CD4-positive, CD25-positive, alpha-beta regulatory T cell (primary cell): ENCODE measurements around the gene METTL13. TPM values are rescaled to one million over a fixed set of nuclear protein-coding genes. Genes with fewer than 3 reads are reported as not detected.
"Not testable (repeated sequence)": the region's sequence is repeated elsewhere in the genome, so short reads cannot be mapped to it uniquely, and the experiment has no call there.

Experiments used
- ATAC-seq, 2 donors: fragments of 150-1000 bp; cut with Tn5 transposase; one replicate each; pipeline ENCODE4 v1.10.0; 2021; ENCODE audit warnings: low read depth in 2 of 2, moderate number of reproducible peaks in 2 of 2, moderate library complexity in 1 of 2
- DNase-seq, 3 donors: peaks; one replicate each; pipeline versions ENCODE4 v3.0.0 to v3.0.0-alpha.2; 2012 to 2022; ENCODE audit warnings: mixed read lengths in 1 of 3
- H3K27ac ChIP-seq: one replicate; pipeline ENCODE4 v1.7.0; 2013; ENCODE audit warnings: mild to moderate bottlenecking, low read length; ENCODE audit not compliant: insufficient read depth, poor library complexity, severe bottlenecking
- H3K27me3 ChIP-seq: one replicate; pipeline ENCODE4 v1.7.0; 2013; ENCODE audit warnings: low read length; ENCODE audit not compliant: control insufficient read depth, insufficient read depth
- H3K36me3 ChIP-seq: one replicate; pipeline ENCODE4 v1.7.0; 2013; ENCODE audit warnings: mild to moderate bottlenecking, low read length, moderate library complexity; ENCODE audit not compliant: control insufficient read depth, insufficient read depth
- H3K4me1 ChIP-seq: 2 replicates; pipeline ENCODE4 v1.7.0; 2013; ENCODE audit warnings: mild to moderate bottlenecking, low read length; ENCODE audit not compliant: insufficient read depth, control insufficient read depth, poor library complexity, severe bottlenecking
- H3K4me3 ChIP-seq: one replicate; pipeline ENCODE4 v1.7.0; 2013; ENCODE audit warnings: low read depth, mild to moderate bottlenecking, low read length, moderate library complexity
- H3K9me3 ChIP-seq, 2 experiments: 1 replicate in 1 of 2; 2 replicates in 1 of 2; pipeline ENCODE4 v1.7.0; 2013; ENCODE audit warnings: low read length in 2 of 2, mild to moderate bottlenecking in 1 of 2, moderate library complexity in 1 of 2; ENCODE audit not compliant: control insufficient read depth in 2 of 2
- H3K27ac Mint-ChIP-seq, 3 donors: one replicate each; pipeline ENCODE4 v1.8.0; 2020 to 2022; ENCODE audit warnings: mild to moderate bottlenecking in 3 of 3, mixed read lengths in 3 of 3, moderate library complexity in 2 of 3
- H3K27me3 Mint-ChIP-seq: one replicate; pipeline ENCODE4 v1.8.0; 2022; ENCODE audit warnings: mild to moderate bottlenecking, mixed read lengths
- H3K36me3 Mint-ChIP-seq: one replicate; pipeline ENCODE4 v1.8.0; 2020; ENCODE audit warnings: mixed read lengths
- H3K4me1 Mint-ChIP-seq, 4 donors: one replicate each; pipeline ENCODE4 v1.8.0; 2020 to 2022; ENCODE audit warnings: mixed read lengths in 4 of 4, mild to moderate bottlenecking in 1 of 4
- H3K4me3 Mint-ChIP-seq, 4 donors: one replicate each; pipeline ENCODE4 v1.8.0; 2020 to 2022; ENCODE audit warnings: mild to moderate bottlenecking in 4 of 4, mixed read lengths in 4 of 4, moderate library complexity in 3 of 4
- H3K9me3 Mint-ChIP-seq, 7 donors: one replicate each; pipeline ENCODE4 v1.8.0; 2020 to 2022; ENCODE audit warnings: mixed read lengths in 7 of 7, mild to moderate bottlenecking in 3 of 7, moderate library complexity in 2 of 7
- polyA plus RNA-seq, 4 donors: library from polyadenylated mRNA; unstranded; fragments of 300-500 nt; fragmentation: Illumina TruSeq; gene quantifications; one replicate each; pipeline ENCODE4 v1.2.3, GENCODE V29; 2021
- total RNA-seq: library from RNA; stranded (reverse); gene quantifications from one replicate; pipeline ENCODE4 v1.2.3, GENCODE V29; 2022

Gene METTL13
- total and polyA plus RNA-seq, 5 donors from 2014 or later: 17.5 to 38.4 (median 28.6) TPM

DNA sequence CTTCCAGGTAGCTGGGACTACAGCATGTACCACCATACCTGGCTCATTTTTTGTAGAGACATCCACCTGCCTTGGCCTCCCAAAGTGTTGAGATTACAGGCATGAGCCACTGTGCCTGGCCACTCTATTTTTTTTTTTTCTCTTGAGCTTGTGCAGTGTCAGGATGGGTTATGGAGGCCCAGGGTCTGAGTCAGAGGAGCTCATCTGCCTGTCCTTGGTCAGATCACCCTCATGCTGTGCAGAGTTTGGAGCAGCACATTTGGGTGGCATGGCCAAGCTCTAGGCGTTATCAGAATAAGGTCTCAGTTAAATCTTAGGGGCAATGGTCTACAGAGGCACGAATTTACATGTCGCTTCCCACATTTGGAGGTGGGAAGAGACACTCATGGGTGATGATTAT lies 16.9 kb downstream of the METTL13 start:
- peak overlapping the region in 1 of 3 donors; percentile 35 for H3K27ac Mint-ChIP-seq
- H3K4me1 Mint-ChIP-seq: peaks cover 0 to 17% (median 6%) of the 10 kb centered on the region in 4 donors
- Histone ChIP-seq H3K27me3 (no peaks in the 10 kb centered on the region), H3K27ac (no peak overlapping the region), H3K9me3 (no peaks in the 10 kb centered on the region), H3K4me3 (no peak overlapping the region), H3K4me1 (no peaks in the 10 kb centered on the region), H3K36me3 (peaks cover 51% of the 10 kb centered on the region)
- no peaks in the 10 kb centered on the region for H3K27me3 Mint-ChIP-seq
- ATAC-seq (no peak), DNase-seq (no peak)
- H3K4me3 Mint-ChIP-seq: no peak overlapping the region
- no peaks in the 10 kb centered on the region for H3K9me3 Mint-ChIP-seq
- H3K36me3 Mint-ChIP-seq: peaks cover 32% of the 10 kb centered on the region

DNA sequence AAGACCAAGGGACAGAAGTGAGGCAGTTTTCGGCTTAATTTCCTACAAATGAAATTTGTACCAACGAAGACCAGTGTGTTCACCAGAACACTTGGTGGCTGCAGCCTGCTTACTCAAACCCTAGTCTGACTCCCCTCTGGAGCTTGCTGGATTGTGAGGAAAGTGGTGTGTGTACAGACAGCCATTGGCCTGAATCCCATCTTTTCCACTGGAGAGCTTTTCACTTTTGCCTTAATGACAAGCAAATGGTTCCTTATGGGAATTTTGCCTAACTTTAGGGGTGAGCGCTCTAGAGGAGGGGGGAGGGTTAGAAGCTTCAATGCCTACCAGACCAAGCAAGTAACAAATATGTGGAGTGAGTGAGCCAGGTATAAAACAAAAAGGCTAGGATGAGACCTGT lies 17.3 kb downstream of the METTL13 start:
- H3K27ac ChIP-seq: no peak overlapping the region
- H3K9me3 ChIP-seq: no peaks in the 10 kb centered on the region
- H3K4me1 ChIP-seq: no peaks in the 10 kb centered on the region
- Mint-ChIP-seq H3K9me3 (no peaks in the 10 kb centered on the region), H3K27ac (peak overlapping the region in 1 of 3 donors; percentile 35), H3K27me3 (no peaks in the 10 kb centered on the region), H3K36me3 (peaks cover 28% of the 10 kb centered on the region), H3K4me1 (peaks cover 0 to 15% (median 6%) of the 10 kb centered on the region in 4 donors), H3K4me3 (no peak overlapping the region)
- DNase-seq: no peak
- peaks cover 47% of the 10 kb centered on the region for H3K36me3 ChIP-seq
- no peaks in the 10 kb centered on the region for H3K27me3 ChIP-seq
- H3K4me3 ChIP-seq: no peak overlapping the region
- no peak for ATAC-seq

DNA sequence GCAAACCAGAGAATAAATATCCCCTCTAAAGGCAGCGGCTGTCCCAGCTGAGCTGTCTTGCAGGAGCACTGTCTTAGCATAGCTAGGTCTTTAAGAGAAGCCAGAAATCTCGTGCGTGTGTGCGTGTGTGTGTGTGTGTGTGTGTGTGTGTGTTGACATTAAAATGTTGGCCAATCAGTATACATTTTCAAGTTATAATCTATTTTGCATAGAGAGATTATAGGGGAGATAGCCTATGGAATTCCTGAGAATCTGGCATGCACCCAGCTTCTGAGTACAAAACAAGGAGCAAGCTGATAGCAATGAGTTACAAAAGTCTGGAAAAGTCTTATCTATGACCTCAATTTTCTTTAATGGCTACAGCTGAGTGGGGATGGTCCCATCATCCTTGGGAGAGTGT lies 17.7 kb downstream of the METTL13 start:
- Mint-ChIP-seq H3K9me3 (no peaks in the 10 kb centered on the region), H3K4me3 (no peak overlapping the region), H3K36me3 (peaks cover 24% of the 10 kb centered on the region), H3K27me3 (no peaks in the 10 kb centered on the region), H3K4me1 (peaks cover 0 to 11% (median 4%) of the 10 kb centered on the region in 4 donors), H3K27ac (peak overlapping the region in 1 of 3 donors; percentile 35)
- no peak overlapping the region for H3K4me3 ChIP-seq
- H3K4me1 ChIP-seq: no peaks in the 10 kb centered on the region
- H3K9me3 ChIP-seq: no peaks in the 10 kb centered on the region
- peaks cover 43% of the 10 kb centered on the region for H3K36me3 ChIP-seq
- no peak for ATAC-seq
- no peaks in the 10 kb centered on the region for H3K27me3 ChIP-seq
- no peak for DNase-seq
- no peak overlapping the region for H3K27ac ChIP-seq

DNA sequence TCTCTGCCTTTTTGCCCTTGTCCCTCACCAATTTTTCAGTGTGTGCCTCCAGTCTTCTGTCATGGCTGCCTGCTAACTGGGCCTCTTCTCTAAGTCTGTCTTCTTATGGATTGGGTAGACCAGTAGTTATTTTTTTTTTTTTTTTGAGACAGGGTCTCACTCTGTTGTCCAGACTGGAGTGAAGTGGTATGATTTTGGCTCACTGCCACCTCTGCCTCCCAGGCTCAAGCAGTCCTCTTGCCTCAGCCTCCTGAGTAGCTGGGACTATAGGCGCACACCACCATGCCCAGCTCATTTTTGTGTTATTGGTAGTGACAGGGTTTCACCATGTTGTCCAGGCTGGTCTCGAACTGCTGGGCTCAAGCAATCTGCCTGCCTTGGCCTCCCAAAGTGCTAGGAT lies 18.2 kb downstream of the METTL13 start:
- not testable (repeated sequence) for H3K27ac ChIP-seq, H3K4me1 ChIP-seq, H3K4me3 Mint-ChIP-seq, DNase-seq, H3K4me1 Mint-ChIP-seq, H3K27me3 ChIP-seq, H3K4me3 ChIP-seq, H3K9me3 Mint-ChIP-seq, H3K9me3 ChIP-seq, ATAC-seq, H3K27me3 Mint-ChIP-seq
- Mint-ChIP-seq H3K36me3 (peaks cover 19% of the 10 kb centered on the region), H3K27ac (peak overlapping the region in 1 of 3 donors; percentile 33)
- H3K36me3 ChIP-seq: peaks cover 38% of the 10 kb centered on the region

DNA sequence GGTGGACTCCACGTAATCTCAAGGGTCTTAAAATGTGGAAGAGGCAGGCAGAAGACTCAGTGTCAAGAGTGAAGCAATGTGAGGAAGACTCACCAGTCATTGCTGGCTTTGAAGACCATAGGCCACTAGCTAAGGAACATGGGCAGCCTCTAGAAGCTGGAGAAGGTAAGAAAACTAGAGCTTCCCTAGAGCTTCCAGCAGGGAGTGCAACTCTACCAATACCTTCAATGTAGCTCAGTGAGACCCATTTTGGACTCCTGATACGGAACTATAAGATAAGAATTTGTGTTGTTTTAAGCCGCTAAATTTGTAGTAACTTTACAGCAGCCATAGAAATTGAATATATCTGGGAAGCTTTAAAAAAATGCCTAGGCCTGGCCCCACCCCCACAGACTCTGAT lies 18.9 kb downstream of the METTL13 start:
- no peaks in the 10 kb centered on the region for H3K27me3 Mint-ChIP-seq
- Histone ChIP-seq H3K4me1 (no peaks in the 10 kb centered on the region), H3K27me3 (no peaks in the 10 kb centered on the region), H3K4me3 (no peak overlapping the region), H3K9me3 (no peaks in the 10 kb centered on the region), H3K27ac (no peak overlapping the region), H3K36me3 (peaks cover 31% of the 10 kb centered on the region)
- ATAC-seq (no peak), DNase-seq (no peak)
- H3K4me3 Mint-ChIP-seq: no peak overlapping the region
- peak overlapping the region in 1 of 3 donors; percentile 58 for H3K27ac Mint-ChIP-seq
- peaks cover 14% of the 10 kb centered on the region for H3K36me3 Mint-ChIP-seq
- no peaks in the 10 kb centered on the region for H3K9me3 Mint-ChIP-seq
- peaks cover 0 to 11% (median 0%) of the 10 kb centered on the region in 4 donors for H3K4me1 Mint-ChIP-seq

DNA sequence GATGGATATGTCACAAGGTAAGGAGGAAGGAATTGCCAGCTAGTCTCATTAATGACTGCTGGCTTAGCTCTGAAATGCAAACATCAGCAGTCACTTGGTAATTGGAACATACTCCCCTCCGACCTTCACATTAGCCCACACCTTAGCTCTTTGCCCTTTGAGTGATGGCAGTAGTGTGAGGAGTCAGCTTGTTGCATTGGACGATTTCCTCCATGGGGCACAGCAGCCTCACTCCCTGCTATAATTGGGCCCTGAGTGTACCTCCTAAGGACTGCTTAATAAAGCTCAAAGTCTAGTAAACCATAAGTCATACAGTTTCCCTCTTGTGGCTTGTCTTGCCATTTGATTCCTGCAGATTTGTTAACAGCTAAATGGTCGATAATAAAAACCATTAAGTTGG lies 19.4 kb downstream of the METTL13 start:
- Mint-ChIP-seq H3K4me1 (peaks cover 0 to 15% (median 3%) of the 10 kb centered on the region in 4 donors), H3K27me3 (no peaks in the 10 kb centered on the region), H3K27ac (peak overlapping the region in 1 of 3 donors; percentile 58), H3K36me3 (peaks cover 12% of the 10 kb centered on the region), H3K9me3 (no peaks in the 10 kb centered on the region), H3K4me3 (no peak overlapping the region)
- no peaks in the 10 kb centered on the region for H3K27me3 ChIP-seq
- no peaks in the 10 kb centered on the region for H3K4me1 ChIP-seq
- no peak overlapping the region for H3K4me3 ChIP-seq
- no peaks in the 10 kb centered on the region for H3K9me3 ChIP-seq
- DNase-seq (no peak), ATAC-seq (no peak)
- H3K36me3 ChIP-seq: peaks cover 26% of the 10 kb centered on the region
- H3K27ac ChIP-seq: no peak overlapping the region

DNA sequence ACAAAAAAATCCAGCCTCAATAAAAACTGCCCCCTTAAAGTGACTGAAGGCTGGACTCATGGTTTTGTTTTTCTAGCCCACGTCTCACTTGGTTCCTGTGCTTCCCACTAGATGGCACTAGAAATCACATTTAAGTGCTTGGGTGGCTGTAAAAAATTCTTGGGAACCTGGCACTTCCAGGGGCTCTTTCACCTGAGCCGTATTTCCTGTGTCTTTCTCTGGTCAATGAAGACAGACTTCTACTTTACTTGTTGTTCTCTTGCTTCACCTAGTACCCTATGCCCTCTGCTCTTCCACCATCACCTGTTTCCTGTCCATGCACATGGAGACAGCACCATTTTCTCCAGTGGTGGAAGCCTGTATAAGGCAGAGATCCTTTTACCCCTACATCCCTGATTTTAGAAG lies 20.0 kb downstream of the METTL13 start:
- H3K27ac ChIP-seq: no peak overlapping the region
- no peaks in the 10 kb centered on the region for H3K27me3 ChIP-seq
- H3K36me3 ChIP-seq: peaks cover 20% of the 10 kb centered on the region
- no peak for ATAC-seq
- H3K9me3 ChIP-seq: no peaks in the 10 kb centered on the region
- Mint-ChIP-seq H3K9me3 (no peaks in the 10 kb centered on the region), H3K27ac (peak overlapping the region in 1 of 3 donors; percentile 58), H3K27me3 (no peaks in the 10 kb centered on the region), H3K4me3 (no peak overlapping the region), H3K4me1 (peaks cover 0 to 15% (median 3%) of the 10 kb centered on the region in 4 donors), H3K36me3 (peaks cover 7% of the 10 kb centered on the region)
- no peak overlapping the region for H3K4me3 ChIP-seq
- no peaks in the 10 kb centered on the region for H3K4me1 ChIP-seq
- DNase-seq: peak in 1 of 3 donors; percentile 38

DNA sequence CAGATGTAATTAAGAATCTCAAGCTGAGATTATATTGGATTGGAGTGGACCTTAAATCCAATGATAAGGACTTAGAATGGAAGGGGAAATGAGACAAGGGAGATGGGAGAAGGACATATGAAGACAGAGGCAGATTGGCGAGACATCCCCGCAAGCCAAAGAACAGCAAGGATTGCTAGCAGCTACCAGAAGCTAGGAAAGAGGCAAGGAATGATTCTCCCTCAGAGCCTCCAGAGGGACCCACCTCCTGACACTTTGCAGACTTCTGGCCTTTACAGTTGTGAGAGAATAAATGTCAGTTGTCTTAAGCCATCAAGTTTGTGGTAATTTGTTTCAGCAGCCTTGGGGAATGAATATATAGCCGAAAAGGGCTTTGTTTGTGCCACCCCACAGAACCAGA lies 20.7 kb downstream of the METTL13 start:
- H3K4me3 Mint-ChIP-seq: no peak overlapping the region
- H3K4me3 ChIP-seq: no peak overlapping the region
- no peak overlapping the region for H3K27ac ChIP-seq
- H3K9me3 ChIP-seq: no peaks in the 10 kb centered on the region
- H3K36me3 ChIP-seq: peaks cover 13% of the 10 kb centered on the region
- ATAC-seq (no peak), DNase-seq (no peak)
- H3K27me3 Mint-ChIP-seq: no peaks in the 10 kb centered on the region
- peaks cover 0 to 10% (median 5%) of the 10 kb centered on the region in 4 donors for H3K4me1 Mint-ChIP-seq
- no peak overlapping the region for H3K27ac Mint-ChIP-seq
- H3K4me1 ChIP-seq: no peaks in the 10 kb centered on the region
- H3K27me3 ChIP-seq: no peaks in the 10 kb centered on the region
- no peaks in the 10 kb centered on the region for H3K9me3 Mint-ChIP-seq
- H3K36me3 Mint-ChIP-seq: no peaks in the 10 kb centered on the region
